ENCODE data around the gene DYNLT1. TPM values are rescaled to one million over a fixed set of nuclear protein-coding genes. Genes with fewer than 3 reads are reported as not detected.

DYNLT1 gene
- total and polyA plus RNA-seq, 2 of the 13 experiments (the other 11 are each of a cell fraction or from before 2014, with no cell fraction given): 108 to 171 TPM

- TF ChIP-seq SALL1 (CRISPR knock-in tag; IDR thresholded peaks at IDR 0.05) (peak; percentile 72; the same call in 1 of the 2 replicates), ZNF468 (CRISPR knock-in tag; IDR thresholded peaks at IDR 0.05) (no peak), ZFP36 (IDR thresholded peaks at IDR 0.05; ENCODE audit: borderline replicate concordance, low read depth, low read length, partially characterized antibody) (no peak), U2AF2 (IDR thresholded peaks at IDR 0.05; ENCODE audit: low read depth, low read length) (no peak), SOX6 (IDR thresholded peaks at IDR 0.05) (no peak), SOX6 (CRISPR knock-in tag; IDR thresholded peaks at IDR 0.05) (peak; percentile 61), NFE2 (CRISPR knock-in tag; IDR thresholded peaks at IDR 0.05) (no peak), SRSF1 (optimal IDR thresholded peaks at IDR 0.05; ENCODE audit: low read depth, low read length) (no peak), ZNF839 (CRISPR knock-in tag; IDR thresholded peaks at IDR 0.05; ENCODE audit: borderline replicate concordance) (no peak), KLF9 (CRISPR knock-in tag; IDR thresholded peaks at IDR 0.05; ENCODE audit: low read depth) (no peak), THAP9 (CRISPR knock-in tag; IDR thresholded peaks at IDR 0.05; ENCODE audit: borderline replicate concordance) (no peak), ZFP41 (CRISPR knock-in tag; IDR thresholded peaks at IDR 0.05; ENCODE audit: borderline replicate concordance) (no peak), SRSF9 (IDR thresholded peaks at IDR 0.05; ENCODE audit: borderline replicate concordance, insufficient read depth, low read depth, low read length, poor library complexity, severe bottlenecking) (no peak), NFE2L2 (IDR thresholded peaks at IDR 0.05; ENCODE audit: low read length) (no peak), THYN1 (CRISPR knock-in tag; IDR thresholded peaks at IDR 0.05; ENCODE audit: borderline replicate concordance, low read depth) (no peak), GPBP1L1 (CRISPR knock-in tag; IDR thresholded peaks at IDR 0.05) (no peak), ZNF10 (CRISPR knock-in tag; IDR thresholded peaks at IDR 0.05; ENCODE audit: borderline replicate concordance, low read depth) (no peak), BCL3 (CRISPR knock-in tag; IDR thresholded peaks at IDR 0.05) (no peak), KLF12 (CRISPR knock-in tag; IDR thresholded peaks at IDR 0.05; ENCODE audit: borderline replicate concordance) (no peak), GLMP (CRISPR knock-in tag; IDR thresholded peaks at IDR 0.05; ENCODE audit: borderline replicate concordance) (no peak), HNRNPLL (IDR thresholded peaks at IDR 0.05; ENCODE audit: low read depth, low read length, poor library complexity, severe bottlenecking) (no peak), PRMT3 (CRISPR knock-in tag; IDR thresholded peaks at IDR 0.05; ENCODE audit: borderline replicate concordance, low read depth) (no peak)
Observed at GRCh38 chr6:158629367-158630221, 14.9 kb downstream of the DYNLT1 start (continued).
